Body of pancreas (tissue), 4 donors: ENCODE data around the gene UTS2B. TPM values are rescaled to one million over a fixed set of nuclear protein-coding genes. Genes with fewer than 3 reads are reported as not detected.

Experiments
- ATAC-seq: fragments of 150-250 bp; one replicate; pipeline ENCODE4 v1.9.1; 2016
- DNase-seq, 4 donors: peaks; one replicate each; pipeline ENCODE4 v3.0.0-alpha.2; 2019
- H3K27ac ChIP-seq, 4 donors: fragments of 200-600 bp; sonication (generic); 1 replicate in 3 of 4; 2 replicates in 1 of 4; pipeline versions ENCODE4 v1.5.1 to v1.6.1; 2016 to 2019; ENCODE audit warnings: mild to moderate bottlenecking in 1 of 4, mixed read lengths in 1 of 4, moderate library complexity in 1 of 4
- H3K27me3 ChIP-seq, 2 donors: fragments of 200-600 bp; sonication (generic); one replicate each; pipeline ENCODE4 v1.6.0; 2016; ENCODE audit warnings: mild to moderate bottlenecking in 1 of 2
- H3K36me3 ChIP-seq, 2 donors: fragments of 200-600 bp; sonication (generic); replicated peaks in 1 of 2; 2 replicates each; pipeline ENCODE4 v1.5.1; 2016; ENCODE audit warnings: low read depth in 2 of 2; ENCODE audit not compliant: insufficient read depth in 1 of 2
- H3K4me1 ChIP-seq: fragments of 200-600 bp; sonication (generic); one replicate; pipeline ENCODE4 v1.6.0; 2016
- H3K4me3 ChIP-seq, 2 donors: fragments of 200-600 bp; sonication (generic); 1 replicate in 1 of 2; 2 replicates in 1 of 2; pipeline ENCODE4 v1.5.1; 2016 to 2019
- H3K9me3 ChIP-seq, 3 donors: fragments of 200-600 bp; sonication (generic); 1 replicate in 2 of 3; 2 replicates in 1 of 3; pipeline ENCODE4 v1.5.1; 2016
- POLR2A ChIP-seq, 3 donors: fragments of 450-650 bp; IDR thresholded peaks; one replicate each; pipeline ENCODE4 v1.6.1; 2016; ENCODE audit warnings: antibody characterized with exemption in 3 of 3, mild to moderate bottlenecking in 2 of 3
- WGBS, 2 donors: methylation state at CpG; one replicate each; pipeline ENCODE4 v1.1.5; 2017; 5-methylcytosine and 5-hydroxymethylcytosine counted together
- intact Hi-C: fragments of 100-400 bp; cut with DNase I; formaldehyde crosslinking; loops from one replicate; pipeline ENCODE4 v1.15.1; 2023
- total RNA-seq, 2 donors: library from RNA; depleted of rRNA; stranded (reverse); fragments of >200 nt; gene quantifications; one replicate each; pipeline ENCODE4 v1.1.0, GENCODE V29; 2016
- TF ChIP-seq, protein P1 (sequence below), 7 experiments: fragments of 450-650 bp in 4 of 7; fragments of 200-600 bp in 3 of 7; sonication (generic) in 3 of 7; IDR thresholded peaks; one replicate each; pipeline ENCODE4 v1.5.1; 2016 to 2019; ENCODE audit warnings: antibody characterized with exemption in 7 of 7

The UTS2B gene
- total RNA-seq, 2 donors from 2014 or later, result not detected

DNA sequence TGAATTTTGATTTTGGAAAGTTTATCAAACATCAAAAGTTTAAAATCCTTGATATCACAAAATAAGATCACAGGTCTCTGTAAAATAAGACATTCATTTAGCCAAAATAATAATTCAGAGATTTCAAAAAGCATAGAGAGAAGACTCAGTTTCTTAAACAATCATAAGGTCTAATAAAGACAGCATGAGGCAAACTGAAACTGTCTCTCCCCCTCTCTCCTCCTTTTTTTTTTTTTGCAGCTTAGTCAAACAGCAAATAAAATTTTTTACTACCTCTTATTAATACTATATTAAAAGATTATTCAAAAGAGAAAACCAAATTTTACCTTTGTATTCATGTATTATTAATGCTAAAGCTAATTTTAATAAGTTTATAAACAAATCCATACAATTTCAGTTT is 73.9 kb downstream of the UTS2B start:
- TF ChIP-seq, protein P1, sequence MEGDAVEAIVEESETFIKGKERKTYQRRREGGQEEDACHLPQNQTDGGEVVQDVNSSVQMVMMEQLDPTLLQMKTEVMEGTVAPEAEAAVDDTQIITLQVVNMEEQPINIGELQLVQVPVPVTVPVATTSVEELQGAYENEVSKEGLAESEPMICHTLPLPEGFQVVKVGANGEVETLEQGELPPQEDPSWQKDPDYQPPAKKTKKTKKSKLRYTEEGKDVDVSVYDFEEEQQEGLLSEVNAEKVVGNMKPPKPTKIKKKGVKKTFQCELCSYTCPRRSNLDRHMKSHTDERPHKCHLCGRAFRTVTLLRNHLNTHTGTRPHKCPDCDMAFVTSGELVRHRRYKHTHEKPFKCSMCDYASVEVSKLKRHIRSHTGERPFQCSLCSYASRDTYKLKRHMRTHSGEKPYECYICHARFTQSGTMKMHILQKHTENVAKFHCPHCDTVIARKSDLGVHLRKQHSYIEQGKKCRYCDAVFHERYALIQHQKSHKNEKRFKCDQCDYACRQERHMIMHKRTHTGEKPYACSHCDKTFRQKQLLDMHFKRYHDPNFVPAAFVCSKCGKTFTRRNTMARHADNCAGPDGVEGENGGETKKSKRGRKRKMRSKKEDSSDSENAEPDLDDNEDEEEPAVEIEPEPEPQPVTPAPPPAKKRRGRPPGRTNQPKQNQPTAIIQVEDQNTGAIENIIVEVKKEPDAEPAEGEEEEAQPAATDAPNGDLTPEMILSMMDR (IDR thresholded peaks at IDR 0.05), result no peak
- TF ChIP-seq POLR2A (IDR thresholded peaks at IDR 0.05), result no peak
- DNase-seq, result no peak
- Histone ChIP-seq H3K9me3 (no peaks in the 10 kb centered on the region), H3K27me3 (no peaks in the 10 kb centered on the region), H3K4me1 (no peaks in the 10 kb centered on the region), H3K36me3 (no peaks in the 10 kb centered on the region), H3K27ac (no peak overlapping the region), H3K4me3 (no peak overlapping the region)
- no peak for ATAC-seq
- intact Hi-C loops, result no loop called here

DNA sequence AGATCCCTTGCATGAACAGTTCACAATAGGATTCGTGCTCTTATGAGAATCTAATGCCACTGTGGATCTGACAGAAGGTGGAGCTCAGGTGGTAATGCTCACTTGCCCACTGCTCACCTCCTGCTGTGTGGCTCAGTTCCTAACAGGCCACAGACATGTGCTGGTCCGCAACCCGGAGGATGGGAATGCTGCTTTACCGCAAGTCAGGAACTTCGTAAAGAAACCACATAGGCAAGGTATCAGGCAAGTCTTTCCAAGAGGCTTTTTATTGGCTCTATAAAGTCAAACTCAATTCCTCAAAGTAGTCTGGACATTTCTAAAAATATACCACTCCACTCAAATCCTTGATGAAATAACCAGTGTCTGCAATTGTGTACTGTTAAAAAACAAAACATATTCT is 75.2 kb downstream of the UTS2B start:
- ATAC-seq, result no peak
- WGBS, 2 donors, result 80 to 91% methylated on average over 5 of the region's 5 CpGs
- Histone ChIP-seq H3K4me3 (no peak overlapping the region), H3K4me1 (no peaks in the 10 kb centered on the region), H3K36me3 (no peaks in the 10 kb centered on the region), H3K27me3 (no peaks in the 10 kb centered on the region), H3K27ac (no peak overlapping the region), H3K9me3 (no peaks in the 10 kb centered on the region)
- TF ChIP-seq, protein P1 (IDR thresholded peaks at IDR 0.05), result no peak
- no peak for TF ChIP-seq POLR2A (IDR thresholded peaks at IDR 0.05)
- intact Hi-C loops, result no loop called here
- no peak for DNase-seq

DNA sequence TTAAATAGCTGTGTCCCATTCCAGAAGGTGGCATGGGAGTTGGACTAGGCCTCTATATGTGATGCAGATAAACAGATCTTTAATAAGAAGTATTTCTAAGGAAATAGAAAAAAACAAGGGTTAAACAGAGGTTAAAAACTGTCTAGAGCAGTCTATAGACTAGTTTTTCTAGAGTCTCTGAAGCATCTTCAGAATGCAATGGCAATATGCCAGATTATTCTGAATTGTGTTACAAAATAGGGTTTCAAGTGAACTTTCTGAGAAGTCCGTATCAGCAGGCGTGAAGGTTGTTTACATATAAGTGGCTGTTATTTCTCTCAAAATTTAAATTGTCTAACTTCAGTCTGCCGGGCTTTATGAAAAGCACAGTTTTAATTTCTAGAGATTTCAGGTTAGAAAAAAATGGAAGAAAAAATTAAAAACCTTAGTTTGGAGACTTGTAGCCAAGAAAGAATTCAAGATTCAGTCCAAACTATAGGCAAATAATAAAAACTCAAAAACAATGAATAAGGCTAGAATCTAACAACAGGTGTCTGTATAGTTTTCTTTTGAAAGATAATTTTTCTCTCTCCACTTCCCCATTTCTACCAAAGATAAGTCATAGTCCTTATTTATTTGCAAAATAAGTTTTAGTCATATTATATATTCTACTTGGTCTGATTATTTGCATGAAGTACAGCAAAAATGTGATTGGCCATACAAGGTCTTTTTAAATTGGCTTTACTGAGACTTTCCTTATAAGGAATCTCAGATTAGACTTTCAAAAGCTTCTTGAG is 76.0 kb downstream of the UTS2B start:
- Histone ChIP-seq H3K27ac (no peak overlapping the region), H3K4me1 (no peaks in the 10 kb centered on the region), H3K27me3 (no peaks in the 10 kb centered on the region), H3K36me3 (no peaks in the 10 kb centered on the region), H3K4me3 (no peak overlapping the region), H3K9me3 (no peaks in the 10 kb centered on the region)
- intact Hi-C loops, result no loop called here
- TF ChIP-seq POLR2A (IDR thresholded peaks at IDR 0.05), result no peak
- TF ChIP-seq, protein P1 (IDR thresholded peaks at IDR 0.05), result no peak
- WGBS, 2 donors, result 78 to 90% methylated on average over 3 of the region's 3 CpGs
- DNase-seq, result no peak
- no peak for ATAC-seq

DNA sequence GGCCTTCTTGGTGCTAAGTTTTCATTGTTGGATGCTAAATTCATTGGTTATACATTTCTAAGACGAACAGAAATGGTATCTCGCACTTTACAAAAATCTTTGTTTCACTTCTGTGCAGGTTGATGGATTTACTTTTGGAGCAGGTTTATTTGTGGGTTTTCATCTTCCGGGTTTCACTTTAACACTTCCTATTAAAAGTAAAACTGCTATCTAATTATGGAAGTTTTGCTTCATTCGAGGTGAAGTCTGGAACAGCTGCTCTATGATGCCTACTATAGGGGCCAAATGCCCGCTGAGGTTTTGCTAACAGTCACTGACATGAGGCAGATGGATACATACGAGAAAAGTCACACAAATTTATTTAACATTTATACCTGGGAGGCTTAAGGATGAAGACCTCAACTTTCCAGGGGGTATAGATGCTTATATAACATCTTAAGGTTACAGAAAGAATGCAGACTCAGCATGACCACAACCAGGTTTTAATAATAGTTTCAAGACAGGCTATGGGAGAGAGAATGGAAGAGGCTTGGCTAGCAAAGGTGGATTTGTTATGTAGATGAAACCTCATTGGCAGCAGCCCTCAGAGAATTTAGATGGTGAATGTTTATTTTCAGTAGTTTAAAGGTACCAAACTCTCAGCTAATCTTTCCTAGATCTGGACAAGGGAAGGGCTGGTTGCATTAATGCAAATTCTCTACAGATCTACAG is 77.1 kb downstream of the UTS2B start:
- WGBS, 2 donors, result 59 to 76% methylated on average over 6 of the region's 6 CpGs
- no peak for ATAC-seq

More for the DNA sequence above, 77.1 kb downstream of the UTS2B start:
- no peaks in the 10 kb centered on the region for H3K9me3 ChIP-seq
- H3K4me1 ChIP-seq, result no peaks in the 10 kb centered on the region
- H3K27me3 ChIP-seq, result no peaks in the 10 kb centered on the region
- H3K36me3 ChIP-seq, result no peaks in the 10 kb centered on the region
- H3K27ac ChIP-seq, result no peak overlapping the region
- TF ChIP-seq, protein P1 (IDR thresholded peaks at IDR 0.05), result no peak
- no peak for TF ChIP-seq POLR2A (IDR thresholded peaks at IDR 0.05)
- intact Hi-C loops, result no loop called here
- no peak overlapping the region for H3K4me3 ChIP-seq
- no peak for DNase-seq
